Measurements from ENCODE around the gene BMPER.

BMPER gene

DNA sequence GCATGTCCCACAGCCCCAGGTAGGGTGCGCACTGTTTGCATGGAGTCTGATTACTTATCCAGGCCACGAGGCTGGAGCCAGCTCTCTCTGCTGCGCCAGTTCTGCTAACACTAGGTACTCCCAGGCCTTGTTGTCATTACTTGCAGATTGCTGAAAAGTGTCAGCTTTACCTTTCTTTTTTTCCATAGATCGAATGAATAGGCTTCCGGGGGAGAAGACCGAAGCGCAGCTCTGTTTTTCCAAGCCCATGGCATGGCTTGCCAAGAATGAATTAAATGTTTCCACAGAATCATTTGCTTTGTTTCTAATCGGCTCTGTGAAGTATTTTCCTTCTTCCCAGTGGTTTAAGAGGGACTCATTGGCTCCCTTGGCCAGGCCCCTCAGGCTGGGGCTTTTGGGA lies 285.8 kb downstream of the BMPER start:
- DNase-seq = no peak

DNA sequence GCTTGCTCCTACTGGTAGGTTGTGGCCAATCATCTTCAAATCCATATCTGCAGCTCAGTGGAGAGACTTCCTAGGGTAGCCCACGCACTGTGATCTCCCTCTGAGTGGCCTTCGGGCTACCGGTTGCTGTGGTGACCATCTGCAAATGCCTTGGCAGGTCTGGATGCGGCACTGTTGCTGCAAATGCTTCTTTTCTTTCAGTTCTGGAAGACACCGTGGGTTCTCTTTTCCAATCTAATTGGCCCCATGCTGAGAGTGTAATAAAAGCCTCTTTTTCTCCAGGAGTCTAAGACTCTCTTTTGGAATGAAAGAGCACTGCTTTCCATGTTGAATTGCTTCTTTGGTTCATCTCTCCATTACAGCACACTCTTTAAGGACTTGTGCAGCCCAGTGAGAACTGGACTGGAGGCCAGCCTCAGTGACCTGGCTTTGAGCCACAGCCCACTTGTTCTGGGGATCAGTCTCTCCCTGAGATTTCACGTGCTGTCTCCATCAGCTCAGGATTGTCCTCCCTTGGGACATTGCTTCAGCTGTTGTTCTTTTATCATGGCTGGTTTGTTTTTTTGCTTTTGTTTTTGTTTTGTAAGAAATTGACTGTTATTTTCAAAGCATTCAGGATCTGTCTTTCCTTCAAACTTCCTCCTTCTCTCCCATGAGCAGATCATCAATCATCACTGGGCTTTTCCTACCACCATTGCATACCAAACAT lies 286.6 kb downstream of the BMPER start:
- DNase-seq = no peak

DNA sequence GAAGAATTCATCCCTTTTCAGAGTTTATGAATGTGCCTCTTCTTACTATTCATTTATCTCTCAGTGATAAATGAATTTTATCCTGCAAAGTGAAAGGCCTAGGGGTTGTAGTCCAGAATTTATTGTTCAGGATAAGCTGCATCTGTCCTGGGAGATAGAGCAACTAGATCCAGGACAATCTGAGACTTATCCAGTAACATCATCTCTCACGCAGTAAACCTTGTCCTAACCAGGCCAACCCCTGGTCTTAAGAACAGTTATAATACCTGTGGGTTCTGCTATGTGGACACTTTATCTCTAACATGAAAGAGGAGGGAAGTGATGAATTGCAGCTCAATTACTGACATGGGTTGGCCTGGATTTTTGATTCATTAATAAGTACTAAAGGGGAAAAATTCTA lies 287.6 kb downstream of the BMPER start:
- no peak for DNase-seq

- no peak for DNase-seq
Measured at GRCh38 chr7:34198231-34198641, 292.9 kb downstream of the BMPER start.
